ENCODE results near the gene VAC14.
"Not testable (repeated sequence)": the region's sequence is repeated elsewhere in the genome, so short reads cannot be mapped to it uniquely, and the experiment has no call there.

Gene VAC14

DNA sequence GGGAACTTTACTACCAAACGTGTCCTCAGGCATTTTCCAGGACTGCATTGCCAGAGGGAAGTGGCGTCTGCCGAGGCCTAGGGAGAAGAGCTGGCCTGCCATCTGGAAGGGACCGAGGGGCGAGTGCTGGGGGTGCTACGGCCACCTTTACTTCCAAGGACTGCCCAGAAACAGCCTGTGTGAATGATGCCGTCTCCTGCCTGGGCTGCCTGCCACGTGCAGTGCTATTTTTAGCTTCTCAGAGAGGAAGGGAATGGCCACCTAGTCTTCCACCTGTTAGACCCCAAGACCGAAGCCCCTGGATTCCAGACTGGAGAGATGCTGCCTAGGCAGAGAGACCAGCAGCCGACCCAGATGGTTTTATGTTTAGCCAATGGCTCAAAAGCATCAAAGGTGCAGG lies 57.2 kb downstream of the VAC14 start:
- no peak for DNase-seq (ENCODE audit: low read depth)

DNA sequence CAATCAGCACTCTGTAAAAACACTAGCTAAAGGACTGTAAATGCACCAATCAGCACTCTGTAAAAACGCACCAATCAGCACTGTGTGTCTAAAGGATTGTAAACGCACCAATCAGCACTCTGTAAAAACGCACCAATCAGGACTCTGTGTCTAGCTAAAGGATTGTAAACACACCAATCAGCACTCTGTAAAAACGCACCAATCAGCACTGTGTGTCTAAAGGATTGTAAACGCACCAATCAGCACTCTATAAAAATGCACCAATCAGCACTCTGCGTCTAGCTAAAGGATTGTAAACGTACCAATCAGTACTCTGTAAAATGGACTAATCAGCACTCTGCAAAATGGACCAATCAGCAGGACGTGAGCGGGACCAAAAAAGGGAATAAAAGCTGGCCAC lies 58.0 kb downstream of the VAC14 start:
- DNase-seq (ENCODE audit: low read depth): not testable (repeated sequence)

DNA sequence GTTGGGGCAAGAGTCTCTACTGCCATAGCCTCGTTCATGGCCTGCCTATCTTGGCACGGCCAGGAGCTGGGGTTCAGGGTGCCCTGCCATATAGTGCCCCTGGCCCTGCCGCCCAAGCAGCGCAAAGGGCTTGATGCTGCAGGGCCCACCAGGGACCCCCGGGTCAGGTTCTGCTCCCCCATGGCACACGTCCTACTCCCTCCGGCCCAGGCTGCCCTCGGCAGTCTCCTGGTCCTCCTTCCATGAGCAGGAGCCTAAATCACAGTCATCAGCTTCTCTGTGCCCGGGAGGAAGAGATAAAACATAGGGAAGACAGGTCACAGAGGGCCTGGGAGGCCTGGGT lies 59.2 kb downstream of the VAC14 start:
- no peak for DNase-seq (ENCODE audit: low read depth)

DNA sequence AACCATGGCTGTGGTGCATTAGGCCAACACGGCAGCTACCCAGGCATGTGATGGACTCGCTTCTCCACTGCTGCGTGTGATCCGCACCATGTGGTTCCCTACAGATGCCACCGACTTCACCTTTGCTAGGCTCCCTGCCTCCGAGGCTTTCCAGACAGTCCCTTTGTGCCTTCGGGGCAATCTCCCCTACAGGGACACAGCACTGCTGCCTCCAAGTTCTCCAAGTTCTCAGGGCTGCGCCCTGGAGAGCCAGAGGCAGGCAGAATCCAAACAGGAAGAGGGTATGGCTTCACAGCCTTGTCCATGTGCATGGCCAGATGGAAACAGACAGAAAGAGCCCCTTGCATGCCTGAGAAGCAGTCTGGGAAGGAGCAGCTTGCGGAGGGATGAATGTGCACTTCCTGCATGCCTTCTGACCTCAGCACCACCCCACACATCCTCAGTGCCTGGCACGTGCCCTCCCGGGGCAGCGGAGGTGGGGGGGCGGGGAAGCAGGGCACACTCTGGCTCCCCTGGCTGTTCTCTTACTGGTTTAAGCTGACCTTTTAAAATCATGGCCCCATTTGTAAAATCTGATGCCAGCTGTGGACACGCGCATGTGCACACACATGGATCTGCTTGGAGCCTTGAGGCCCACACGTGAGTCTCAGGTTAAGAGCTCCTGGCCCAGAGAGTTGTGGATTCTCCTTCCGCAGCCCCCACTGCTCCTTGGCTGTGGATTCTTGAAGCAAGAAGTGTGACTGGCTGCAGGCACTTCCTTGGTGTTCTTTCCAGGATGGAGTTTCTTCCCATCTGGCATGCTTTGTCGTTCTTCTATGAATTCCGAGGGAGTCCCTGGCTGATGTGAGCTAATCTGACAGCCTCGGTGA lies 59.8 kb downstream of the VAC14 start:
- DNase-seq (ENCODE audit: low read depth): no peak

DNA sequence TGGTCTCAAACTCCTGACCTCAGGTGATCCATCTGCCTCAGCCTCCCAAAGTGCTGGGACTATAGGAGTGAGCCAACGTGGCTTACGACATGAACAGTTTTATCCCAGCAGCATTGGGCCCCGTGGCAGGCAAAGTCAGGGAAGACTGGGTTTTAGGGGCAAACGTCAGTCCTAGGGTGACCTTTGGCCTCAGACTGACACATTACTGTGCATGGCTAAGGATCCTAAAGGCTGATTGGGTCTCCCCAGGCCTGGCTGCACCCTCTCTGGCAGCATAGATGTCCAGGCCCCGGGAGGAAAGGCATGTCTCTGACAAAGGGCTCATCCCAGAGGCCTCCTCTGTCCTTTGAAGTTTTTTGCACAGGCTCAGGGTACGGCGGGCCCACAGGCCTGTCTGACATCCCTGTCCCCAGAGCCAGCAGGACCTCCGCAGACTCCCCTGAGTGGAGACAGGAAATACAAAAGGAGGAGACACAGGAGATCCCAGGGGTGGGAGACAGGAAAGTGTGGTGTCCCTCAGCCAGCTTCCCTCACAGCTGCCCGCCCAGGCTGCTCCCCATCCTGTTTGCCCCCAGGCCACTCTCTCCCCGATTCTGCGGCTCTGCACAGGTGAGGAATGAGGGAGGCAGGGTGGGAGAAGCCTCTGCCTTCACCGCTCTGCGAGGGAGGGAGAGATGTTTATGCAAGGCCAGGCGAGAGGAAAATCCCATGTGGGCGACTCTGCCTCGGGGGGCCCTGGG lies 60.6 kb downstream of the VAC14 start:
- DNase-seq (ENCODE audit: low read depth): no peak

DNA sequence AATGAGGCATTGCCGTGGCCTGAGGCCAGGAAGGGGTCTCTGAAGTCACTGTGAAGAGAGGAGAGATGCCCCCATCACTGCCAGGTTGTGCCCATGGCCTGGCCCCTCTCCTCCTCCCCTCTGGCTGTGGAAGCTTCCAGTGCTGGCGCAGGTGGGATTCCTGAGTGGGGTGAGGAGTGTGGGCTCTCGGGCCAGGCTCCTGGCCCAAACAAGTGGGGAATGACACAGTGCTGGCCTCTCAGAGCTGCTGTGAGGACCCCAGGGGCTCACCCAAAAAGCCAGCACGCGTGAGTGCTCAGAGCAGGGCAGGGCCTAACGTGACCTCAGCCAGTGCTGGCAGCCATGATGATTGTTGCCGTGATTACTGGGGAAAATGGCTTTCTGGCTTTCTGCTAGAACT lies 61.6 kb downstream of the VAC14 start:
- DNase-seq (ENCODE audit: low read depth): no peak

DNA sequence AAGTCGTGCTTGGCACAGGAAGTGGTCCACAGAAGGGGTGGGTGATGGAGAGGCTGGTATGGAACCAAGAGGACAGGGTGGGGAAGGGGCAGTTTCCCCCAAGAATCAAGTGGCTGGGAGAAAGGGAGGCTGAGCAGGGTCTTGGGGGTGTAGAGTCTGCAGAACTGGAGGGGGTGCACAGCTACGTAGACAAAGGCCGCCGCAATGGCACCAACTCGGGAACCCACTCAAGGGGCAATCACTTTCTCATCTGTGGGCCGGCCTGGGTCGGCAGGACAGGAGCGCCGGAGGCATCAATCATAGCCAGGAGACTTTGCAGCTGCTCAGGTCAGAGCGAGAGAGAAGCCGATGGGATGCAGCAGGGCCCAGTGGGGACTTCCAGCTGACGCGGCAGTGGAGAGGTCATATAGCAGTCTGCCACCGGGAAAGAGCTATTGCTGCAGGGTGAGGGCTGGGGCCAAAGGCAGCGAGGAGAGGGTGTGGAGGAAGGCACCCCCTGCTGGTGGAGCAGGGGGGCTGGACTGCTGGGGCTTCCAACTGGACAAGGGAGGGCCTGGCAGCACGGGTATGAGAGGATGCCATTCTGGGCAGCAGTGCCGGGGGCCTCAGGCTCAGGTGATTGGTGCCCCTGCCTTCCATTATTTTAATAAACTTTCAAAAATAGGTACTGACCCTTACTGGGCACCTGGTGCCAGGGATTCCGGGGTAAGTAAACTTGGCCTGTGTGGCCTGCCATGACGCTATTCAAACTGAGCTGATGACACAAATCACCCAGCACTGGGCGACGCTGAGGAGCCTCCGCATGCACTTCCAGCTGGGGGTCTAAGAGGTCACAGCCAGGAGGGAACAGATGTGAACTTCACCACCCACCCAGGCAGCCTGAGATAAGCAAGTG lies 62.6 kb downstream of the VAC14 start:
- no peak for DNase-seq (ENCODE audit: low read depth)

DNA sequence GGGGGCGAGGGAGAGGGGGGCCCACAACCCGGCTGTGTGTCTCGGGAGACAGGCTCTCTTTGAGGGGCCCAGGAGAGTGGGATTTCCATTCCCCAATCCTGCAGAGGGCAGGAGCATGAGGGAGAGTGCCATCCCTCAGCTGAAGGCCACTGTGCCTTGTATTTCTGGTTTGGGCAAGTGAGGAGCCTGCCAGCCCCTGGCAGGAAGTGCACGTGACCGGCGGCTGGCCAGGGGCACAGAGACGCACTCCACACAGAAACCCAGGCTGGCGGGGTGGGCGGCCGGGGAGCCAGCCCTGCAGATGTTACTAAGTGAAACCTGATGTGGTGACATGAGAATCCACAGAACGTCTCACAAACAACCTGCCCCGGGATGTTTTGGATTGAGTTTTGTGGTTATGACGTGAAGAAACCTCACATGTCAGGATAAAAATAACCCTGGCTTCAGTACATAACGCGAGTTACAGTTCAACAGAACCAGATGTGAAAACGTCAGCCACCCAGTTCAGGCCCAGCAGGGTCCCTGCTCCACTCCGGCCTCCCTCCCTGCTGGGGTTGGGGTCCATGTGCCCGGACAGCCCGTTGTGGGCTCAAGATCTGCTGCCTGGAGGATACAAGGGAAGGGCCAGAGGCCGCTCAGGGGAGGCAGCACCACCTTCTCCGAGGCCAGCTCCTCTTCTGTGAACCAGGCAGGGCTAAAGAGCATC lies 63.4 kb downstream of the VAC14 start:
- peak; percentile 27 for DNase-seq (ENCODE audit: low read depth)

DNA sequence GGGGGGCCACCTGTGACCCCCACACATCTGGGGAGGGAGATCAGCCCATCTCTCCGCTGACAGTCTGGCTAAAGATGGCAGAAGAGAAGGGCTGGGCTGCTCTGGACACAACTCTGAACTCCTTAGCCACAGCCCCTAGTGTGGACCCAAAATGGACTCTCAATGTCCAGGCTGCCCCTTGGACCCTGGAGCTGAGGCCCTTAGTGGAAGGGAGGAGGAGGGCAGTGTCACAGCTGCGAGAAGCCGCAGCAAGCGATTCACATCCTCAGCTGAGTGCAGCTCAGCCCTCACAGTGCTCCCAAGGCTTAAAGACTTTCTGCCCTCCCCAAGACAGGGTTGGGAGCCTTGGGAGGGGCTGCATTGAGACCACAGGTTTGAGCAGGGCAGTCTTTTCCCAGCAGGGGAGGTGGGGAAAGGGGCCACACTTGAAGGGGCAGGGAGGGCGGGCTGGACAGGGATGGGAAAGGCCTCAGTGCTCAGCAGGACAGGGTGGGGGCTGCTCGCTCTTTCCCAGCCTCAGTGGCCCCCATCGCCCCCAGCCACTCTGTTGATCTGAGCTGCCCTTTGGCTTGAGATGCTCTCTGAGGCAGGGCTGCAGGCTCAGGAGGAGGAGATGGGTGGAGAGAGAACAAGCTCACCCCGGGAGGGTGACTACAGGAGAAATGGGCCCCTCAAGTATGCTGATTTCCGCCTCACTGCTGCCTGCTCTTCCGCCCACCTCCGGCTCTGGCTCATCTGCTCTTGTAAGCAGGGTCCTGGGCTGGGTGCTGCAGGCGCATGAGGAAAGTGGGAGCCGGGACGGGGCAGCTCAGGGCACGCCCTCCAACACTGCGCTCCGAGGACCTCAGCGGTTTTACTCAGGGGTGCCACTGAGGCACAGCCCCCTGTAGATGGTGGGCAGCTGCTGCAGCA lies 64.2 kb downstream of the VAC14 start:
- no peak for DNase-seq (ENCODE audit: low read depth)

DNA sequence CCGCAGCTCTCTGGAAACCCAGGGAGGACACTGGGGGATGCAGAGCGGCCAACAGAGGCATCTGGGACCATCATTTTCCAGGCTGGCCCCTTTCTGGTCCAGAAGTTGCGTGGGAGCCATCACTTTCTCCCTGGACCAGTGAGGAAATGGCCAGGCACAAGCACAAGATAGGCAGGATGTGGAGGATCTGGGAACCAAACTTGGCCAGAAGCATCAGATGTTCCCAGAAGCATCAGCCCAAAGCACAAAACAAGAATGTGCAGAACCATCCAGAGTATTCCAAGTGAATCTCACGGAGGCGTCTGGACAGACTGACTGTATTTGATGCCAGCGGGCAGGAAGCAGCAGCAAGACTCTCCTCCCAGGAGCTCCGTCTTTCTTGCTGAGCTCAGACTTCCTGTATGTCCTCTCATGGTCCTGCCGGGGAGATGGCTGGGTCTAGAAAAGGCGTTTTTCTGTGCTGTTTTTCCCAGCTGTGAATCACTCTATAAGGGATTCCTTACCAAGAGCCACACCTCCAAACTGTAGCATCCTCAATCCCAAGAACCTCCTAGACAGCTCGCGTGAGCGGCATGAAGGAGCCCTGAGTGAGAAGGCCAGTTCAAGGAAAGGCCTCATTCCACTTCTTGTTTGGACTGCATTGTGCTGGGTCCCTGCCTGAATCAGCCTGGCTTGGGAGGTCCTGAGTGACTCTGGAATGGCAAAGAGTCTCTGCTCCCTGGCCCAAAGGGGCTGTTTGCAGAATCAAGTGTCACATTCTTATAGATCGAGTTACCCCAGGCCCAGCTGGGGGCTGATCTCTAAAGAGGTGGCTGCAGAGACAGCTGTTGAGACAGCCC lies 65.6 kb downstream of the VAC14 start:
- DNase-seq (ENCODE audit: low read depth): no peak

DNA sequence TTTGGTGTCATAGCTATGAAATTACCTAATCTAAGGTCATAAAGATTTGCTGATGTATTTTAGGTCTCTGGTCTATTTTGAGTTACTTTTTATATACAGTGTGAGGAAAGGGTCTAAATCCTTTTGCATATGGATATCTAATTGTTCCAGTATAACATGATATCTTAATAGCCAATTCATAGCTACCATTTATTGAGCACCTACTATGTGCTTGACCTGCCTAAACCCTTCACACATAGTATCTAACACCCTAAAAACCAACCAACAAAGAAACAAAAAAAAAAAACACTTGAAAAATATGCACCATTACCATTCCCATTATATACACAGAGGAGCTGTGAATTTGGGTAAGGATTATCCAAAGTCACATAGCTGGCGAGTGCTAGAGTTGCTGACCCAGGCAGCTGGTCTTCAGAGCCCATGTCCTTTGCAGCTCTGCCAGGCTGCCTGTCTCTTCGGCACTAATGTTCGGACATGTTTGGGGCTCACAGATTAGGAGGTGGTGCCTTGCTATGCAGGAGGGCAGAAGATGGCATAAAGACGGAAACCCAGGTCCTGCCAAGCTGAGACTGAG lies 66.3 kb downstream of the VAC14 start:
- no peak for DNase-seq (ENCODE audit: low read depth)

DNA sequence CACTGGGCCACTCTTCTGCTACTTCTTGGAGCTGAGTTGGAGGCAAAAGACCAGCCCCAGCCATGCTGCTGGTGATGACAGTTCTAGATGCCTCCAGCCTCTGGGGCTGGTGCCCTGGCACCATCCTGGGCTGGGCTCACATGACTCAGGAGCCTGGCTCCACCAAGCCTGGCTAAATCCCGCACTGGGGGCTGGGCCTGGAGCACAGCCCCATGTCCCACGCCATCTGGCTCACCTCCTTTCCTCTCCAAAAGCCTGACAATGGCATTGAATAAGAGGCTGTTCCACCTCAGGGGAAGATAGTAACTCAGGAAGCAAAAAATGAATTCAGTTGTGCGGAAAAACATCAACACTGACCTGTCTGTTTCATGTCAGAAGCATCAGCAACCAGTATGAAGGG lies 70.0 kb downstream of the VAC14 start:
- no peak for DNase-seq (ENCODE audit: low read depth)

DNA sequence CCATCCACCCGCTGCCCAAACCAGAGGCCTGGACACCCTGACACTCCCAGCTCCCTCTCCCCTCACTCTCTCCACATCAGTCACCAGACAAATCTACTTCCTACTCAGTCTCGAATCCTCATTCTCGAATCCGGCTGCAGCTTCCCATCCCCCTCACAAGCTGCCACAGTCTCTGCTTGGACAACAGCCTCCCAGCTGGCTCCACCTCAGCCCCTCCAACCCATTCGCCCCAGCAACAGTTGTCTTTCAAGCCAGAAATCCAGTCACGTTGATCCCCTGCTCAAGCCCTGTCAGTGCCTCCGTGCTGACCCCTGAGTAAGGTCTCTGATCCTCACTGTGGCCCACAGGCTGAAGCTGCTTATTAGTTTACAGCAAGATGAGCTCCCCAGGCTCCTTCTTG lies 70.9 kb downstream of the VAC14 start:
- DNase-seq (ENCODE audit: low read depth): no peak

DNA sequence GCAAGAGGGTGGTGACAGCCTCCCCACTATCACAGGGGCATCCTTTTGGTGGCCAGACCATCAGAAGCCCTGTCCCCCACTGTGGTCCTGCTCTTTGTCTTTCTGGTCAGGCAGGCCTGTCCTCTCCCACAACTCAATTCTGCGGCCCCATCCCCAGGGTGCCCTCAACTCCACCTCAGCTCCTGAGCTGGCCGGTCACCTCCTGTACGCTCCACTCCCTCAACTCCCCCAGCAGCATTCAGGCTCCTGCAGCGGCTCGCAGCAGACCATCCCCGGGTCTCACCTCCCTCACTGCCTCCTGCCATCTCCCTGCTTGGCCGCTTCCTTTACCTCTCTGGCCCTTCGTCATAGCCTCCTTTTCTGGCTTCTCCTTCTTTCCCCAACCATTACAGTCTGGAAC lies 71.7 kb downstream of the VAC14 start:
- no peak for DNase-seq (ENCODE audit: low read depth)

DNA sequence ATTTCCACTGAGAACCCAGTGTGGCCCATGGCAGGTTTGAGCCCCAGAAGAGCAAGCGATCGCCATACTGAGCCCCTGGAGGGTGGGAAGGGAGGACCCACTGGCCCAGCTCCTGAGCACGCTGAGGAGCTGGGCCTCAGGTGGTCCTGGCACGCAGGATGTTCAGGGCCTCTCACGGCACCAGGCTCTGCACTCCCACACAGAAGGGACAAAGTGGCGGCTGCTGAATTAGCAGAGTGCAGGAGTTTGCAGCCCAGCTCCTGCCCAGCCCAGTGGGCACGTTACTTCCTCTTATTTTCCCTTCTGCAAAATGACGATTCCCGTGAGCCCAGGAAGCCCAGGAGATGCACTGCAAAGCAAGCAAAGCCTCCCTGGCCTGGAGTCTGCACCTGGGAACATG lies 72.8 kb downstream of the VAC14 start:
- no peak for DNase-seq (ENCODE audit: low read depth)

DNA sequence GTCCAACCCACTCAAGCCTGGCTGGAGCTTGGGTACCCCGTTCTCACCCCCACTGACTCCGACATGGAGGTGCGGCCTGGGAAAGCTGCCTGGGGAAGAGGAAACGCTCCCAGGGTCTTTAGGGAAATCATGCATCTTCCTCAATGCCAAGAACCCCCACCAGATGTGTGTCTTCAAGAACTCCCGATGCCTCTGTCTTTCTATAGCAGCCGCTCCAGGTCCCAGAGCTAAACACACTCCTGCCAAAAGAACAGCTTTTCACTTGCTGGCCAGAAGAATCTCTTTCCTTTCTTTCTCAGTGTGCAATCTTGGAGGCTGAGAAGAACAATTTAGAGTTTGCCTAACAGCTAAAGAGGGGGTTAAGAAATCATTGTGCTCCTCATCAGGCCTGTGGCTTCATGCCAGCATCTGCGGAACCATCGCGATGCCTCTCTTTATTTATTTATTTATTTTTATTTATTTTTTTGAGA lies 74.0 kb downstream of the VAC14 start:
- DNase-seq (ENCODE audit: low read depth): no peak

DNA sequence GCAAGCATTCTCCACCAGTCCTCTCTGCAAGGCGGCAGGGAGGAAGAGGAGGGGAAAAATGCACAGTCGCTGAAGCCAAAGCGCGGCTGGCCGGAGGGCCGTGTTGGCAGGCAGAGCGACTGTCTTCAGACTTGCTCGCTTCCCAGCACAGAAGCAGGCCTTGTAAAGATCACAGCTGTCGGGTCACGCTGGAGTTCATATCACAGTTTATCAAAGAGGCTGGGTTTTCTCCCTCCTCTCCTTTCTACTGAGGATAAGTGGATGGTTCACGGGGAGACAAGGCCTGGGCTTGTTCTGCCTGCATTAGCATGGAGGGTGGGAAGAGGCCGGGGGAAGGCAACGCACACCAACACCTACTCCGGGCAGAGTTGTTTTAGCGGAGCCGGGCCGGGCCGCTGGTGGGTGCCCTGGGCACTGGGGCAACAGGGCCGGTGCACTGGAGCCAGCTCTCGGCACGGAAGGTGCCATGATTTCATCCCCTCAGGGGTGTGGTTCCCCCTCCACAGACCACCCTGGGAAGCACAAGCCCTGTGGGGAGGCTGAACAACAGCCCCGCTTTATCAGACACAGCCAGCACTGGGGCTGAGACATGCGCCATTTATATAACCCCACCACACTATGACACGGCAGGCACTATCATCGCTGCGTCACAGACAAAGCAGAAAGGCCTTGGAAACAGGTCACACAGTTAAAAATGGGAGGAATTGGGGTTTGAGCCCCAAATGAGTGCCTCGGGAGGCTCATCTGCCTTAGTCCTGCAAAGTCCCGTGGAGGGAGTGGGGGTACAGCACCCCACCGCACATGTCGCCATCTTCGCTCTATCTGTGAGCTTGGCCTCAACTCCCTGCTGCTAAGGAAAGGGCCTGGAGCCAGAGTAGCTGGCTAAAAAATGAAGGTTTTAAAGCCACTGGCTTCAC lies 74.8 kb downstream of the VAC14 start:
- DNase-seq (ENCODE audit: low read depth): no peak
